OCI-LY1 (cell line): ENCODE data around the gene SLC2A10.

ENCODE experiments used
- EZH2 ChIP-seq: fragments of 200-600 bp; sonication (generic), shearing (Covaris generic); IDR thresholded peaks from 2 replicates; pipeline ENCODE4 v1.8.0; 2017; ENCODE audit warnings: borderline replicate concordance, mixed run types, mild to moderate bottlenecking, antibody characterized with exemption, low read length, moderate library complexity, mixed read lengths
- TF ChIP-seq, protein P1 (sequence below): fragments of 200-600 bp; sonication (generic), shearing (Covaris generic); IDR thresholded peaks from 2 replicates; pipeline ENCODE4 v1.5.1; 2017; ENCODE audit warnings: mild to moderate bottlenecking, antibody characterized with exemption, low read length, moderate library complexity, mixed read lengths

DNA sequence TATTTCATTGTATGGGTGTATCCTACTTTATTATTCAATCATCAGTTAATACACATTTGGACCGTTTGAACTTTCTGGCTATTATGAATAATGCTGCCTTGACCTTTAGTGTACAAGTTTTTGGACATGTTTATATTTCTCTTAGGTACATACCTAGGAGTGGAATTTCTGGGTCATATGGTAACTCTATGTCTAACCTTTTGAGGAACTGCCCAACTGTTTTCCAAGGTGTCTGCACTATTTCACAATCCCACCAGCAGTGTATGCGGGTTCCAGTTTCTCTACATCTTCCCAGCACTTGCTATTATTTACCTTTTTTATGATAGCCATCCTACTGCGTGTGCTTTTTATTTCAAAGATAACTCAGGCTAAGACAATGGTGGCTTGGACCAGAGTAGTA is 43.8 kb upstream of the SLC2A10 start:
- TF ChIP-seq, protein P1, sequence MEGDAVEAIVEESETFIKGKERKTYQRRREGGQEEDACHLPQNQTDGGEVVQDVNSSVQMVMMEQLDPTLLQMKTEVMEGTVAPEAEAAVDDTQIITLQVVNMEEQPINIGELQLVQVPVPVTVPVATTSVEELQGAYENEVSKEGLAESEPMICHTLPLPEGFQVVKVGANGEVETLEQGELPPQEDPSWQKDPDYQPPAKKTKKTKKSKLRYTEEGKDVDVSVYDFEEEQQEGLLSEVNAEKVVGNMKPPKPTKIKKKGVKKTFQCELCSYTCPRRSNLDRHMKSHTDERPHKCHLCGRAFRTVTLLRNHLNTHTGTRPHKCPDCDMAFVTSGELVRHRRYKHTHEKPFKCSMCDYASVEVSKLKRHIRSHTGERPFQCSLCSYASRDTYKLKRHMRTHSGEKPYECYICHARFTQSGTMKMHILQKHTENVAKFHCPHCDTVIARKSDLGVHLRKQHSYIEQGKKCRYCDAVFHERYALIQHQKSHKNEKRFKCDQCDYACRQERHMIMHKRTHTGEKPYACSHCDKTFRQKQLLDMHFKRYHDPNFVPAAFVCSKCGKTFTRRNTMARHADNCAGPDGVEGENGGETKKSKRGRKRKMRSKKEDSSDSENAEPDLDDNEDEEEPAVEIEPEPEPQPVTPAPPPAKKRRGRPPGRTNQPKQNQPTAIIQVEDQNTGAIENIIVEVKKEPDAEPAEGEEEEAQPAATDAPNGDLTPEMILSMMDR: no peak
- TF ChIP-seq EZH2: no peak
